Subcutaneous adipose tissue (tissue), 4 donors: Measurements from ENCODE around the gene ALOX5AP. TPM values are rescaled to one million over a fixed set of nuclear protein-coding genes. Genes with fewer than 3 reads are reported as not detected.

Source experiments
- total RNA-seq, 4 donors: library from RNA; depleted of rRNA; stranded (reverse); fragments of >200 nt; gene quantifications; one replicate each; pipeline ENCODE4 v1.1.0, GENCODE V29; 2016
- TF ChIP-seq, protein P1 (sequence below): fragments of 450-650 bp; IDR thresholded peaks from one replicate; pipeline ENCODE4 v1.5.1; 2016; ENCODE audit warnings: low read depth, mild to moderate bottlenecking, control low read depth, antibody characterized with exemption, moderate library complexity

The ALOX5AP gene
- total RNA-seq, 4 donors from 2014 or later: 6.6 to 123 (median 58.5) TPM

DNA sequence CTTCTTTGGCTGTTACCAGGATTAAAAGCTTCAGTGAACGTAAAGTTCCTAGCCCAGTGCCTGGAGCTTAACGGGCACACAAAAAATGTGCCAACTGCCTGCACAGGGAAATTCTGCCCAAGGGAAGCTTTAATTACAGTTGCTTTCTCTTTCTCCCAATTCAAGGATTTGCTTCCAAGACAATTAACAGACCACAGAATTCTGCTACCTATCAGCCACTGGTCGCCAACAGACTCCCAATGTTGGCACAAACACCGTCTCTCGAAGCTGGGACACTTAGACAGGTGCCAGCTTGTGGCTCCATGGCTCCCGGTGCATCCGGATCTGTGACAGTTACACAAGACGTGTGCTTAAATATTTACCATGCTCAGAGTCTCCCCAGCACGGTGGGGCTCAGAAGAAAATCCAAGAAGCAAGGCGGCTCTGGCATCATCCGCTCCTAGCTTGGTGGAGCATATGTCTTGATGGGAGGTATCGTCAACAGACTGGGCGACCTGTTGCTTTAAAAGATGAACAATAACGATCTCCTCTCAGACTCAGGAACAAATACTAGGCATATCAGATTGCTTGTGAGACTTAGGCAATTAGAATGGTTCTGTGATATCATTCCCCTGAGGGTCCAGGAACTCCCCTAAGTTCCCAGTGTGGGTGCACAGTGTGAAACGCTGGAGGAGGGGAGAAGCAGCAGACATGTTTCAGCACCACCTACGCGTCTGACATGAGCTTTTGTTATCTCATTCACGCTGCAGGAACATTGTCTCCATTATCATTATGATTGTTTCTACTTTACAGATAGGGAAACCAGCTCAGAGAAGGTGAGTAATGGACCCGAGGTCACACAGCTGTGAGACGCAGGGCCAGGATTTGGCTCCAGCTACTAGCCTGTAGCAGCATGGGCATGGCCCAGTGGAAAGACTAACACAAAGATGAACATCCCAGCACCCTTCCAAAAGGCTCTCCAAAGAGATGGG lies 61.6 kb downstream of the ALOX5AP start:
- TF ChIP-seq, protein P1, sequence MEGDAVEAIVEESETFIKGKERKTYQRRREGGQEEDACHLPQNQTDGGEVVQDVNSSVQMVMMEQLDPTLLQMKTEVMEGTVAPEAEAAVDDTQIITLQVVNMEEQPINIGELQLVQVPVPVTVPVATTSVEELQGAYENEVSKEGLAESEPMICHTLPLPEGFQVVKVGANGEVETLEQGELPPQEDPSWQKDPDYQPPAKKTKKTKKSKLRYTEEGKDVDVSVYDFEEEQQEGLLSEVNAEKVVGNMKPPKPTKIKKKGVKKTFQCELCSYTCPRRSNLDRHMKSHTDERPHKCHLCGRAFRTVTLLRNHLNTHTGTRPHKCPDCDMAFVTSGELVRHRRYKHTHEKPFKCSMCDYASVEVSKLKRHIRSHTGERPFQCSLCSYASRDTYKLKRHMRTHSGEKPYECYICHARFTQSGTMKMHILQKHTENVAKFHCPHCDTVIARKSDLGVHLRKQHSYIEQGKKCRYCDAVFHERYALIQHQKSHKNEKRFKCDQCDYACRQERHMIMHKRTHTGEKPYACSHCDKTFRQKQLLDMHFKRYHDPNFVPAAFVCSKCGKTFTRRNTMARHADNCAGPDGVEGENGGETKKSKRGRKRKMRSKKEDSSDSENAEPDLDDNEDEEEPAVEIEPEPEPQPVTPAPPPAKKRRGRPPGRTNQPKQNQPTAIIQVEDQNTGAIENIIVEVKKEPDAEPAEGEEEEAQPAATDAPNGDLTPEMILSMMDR: no peak

DNA sequence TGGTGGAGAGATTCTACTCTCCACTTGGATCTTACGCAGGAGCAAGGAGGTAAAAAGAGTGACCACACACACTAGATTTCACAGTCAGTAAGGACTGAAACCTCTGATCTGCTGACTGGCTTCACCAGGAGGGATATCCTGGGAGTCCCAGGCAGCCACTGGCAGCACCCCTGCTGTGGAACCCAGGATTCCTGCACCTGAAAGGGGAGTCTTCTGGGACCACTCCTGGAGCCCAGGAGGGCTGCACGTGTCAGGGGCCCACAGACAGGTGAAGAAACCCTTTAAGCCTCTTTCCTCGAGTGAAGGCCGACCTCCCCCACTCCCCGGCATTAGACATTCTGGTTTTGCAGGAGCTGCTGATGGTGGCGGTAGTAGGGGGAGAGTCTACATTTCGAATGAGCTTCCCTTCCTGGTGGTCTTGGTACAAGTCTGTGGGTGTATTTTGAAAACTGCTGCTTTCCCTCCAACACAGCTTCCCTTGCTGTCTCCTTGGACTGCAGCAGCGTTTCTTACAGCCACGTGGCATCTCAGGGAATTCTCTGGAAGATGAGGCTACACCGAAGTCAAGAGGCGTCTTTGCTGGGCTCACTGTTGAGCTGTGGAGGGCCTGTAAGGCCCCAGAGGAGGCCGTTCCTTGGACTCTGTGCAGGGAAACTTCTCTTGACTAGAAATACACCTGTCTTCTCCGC lies 62.6 kb downstream of the ALOX5AP start:
- TF ChIP-seq, protein P1: no peak

DNA sequence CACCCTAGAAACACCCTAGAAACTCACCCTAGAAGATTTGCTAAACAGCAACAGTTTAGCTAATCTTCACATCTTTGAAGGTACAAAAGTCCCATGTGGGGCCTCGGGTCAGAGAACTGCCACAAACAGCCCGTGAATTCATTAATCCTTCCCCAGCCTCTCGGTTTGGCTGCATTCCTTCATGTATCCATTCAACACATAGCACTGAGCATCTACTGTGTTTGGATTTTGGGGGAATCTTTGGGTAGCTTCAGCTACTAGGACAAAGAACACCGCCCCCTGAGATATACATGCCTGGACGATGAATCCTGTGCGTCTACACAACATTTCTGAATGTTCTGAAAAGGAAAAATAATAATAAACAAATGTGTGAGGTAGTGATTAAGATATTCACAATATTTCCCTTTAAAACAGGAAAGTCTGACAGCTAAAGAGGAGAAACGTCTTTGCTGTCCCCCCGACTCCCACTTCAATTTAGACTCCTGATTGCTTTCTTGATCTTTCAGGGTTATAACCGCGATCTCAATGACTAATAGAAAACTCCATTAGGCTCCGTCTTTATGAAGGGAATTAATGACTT lies 63.5 kb downstream of the ALOX5AP start:
- TF ChIP-seq, protein P1: no peak

DNA sequence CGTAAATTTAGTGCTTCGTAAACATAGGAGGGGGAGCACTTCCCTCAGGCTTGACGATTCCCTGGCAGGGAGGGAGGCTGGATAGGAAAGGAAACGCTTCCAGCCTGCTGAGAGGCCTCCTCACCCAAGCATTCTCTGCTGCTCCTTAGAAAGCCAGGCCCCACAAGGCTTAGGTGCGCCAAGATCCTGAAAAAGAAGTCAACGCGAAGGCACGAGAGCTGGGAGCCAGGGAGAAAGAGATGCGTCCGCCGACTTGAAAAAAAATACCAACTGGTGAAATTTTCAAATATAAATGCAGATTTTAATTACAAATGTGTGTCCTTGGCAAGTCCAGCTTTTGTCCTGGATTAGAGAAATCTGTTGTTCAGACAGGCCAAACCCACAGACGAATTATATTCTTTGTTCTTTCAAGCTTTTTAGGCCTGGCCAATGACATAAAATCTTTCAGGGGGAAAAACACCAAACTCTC lies 64.0 kb downstream of the ALOX5AP start:
- TF ChIP-seq, protein P1: no peak

DNA sequence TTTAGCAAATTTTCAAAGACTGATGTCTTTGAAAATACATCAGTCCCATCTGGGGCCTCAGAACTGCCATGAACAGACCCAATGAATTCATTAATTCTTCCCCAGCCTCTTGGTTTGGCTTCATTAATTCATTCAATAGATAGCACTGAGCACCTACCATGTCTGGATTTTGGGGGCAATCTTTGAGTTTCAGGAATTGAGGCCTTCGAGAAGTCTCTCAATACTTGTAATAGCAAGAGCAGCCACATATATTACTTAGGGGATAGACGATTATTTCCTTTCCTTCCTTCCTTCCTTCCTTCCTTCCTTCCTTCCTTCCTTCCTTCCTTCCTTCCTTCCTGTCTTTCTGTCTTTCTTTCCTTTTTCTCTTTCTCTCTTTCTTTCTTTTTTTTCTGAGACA lies 64.8 kb downstream of the ALOX5AP start:
- TF ChIP-seq, protein P1: no peak

DNA sequence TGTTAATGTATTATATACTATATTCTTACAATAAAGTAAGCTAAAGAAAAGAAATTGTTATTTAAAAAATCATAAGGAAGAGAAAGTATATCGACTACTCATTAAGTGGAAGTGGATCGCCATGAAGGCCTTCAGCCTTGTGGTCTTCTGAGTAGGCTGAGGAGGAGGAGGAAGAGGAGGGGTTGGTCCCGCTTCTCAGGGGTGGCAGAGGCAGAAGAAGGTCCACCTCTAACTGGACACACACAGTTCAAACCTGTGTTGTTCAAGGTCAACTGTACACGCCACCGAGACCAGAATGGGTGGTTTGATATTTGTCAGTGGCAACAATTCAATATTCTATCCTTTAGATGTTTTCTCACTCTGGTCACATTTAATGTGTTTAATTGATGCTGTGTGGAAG lies 67.2 kb downstream of the ALOX5AP start:
- TF ChIP-seq, protein P1: no peak
